DLD1 (cell line): Measurements from ENCODE around the gene CADPS.

Source experiments
- in situ Hi-C: cut with HindIII; loops from 2 replicates; pipeline ENCODE4 v1.10.0; 2017; ENCODE audit warnings: low sequenced_read_pairs

The CADPS gene

GRCh38 chr3:62529230-62529629 lies 346.0 kb downstream of the CADPS start:
- in situ Hi-C loops, result no loop called here

GRCh38 chr3:62527474-62527873 lies 347.7 kb downstream of the CADPS start:
- in situ Hi-C loops, result no loop called here

- in situ Hi-C loops, result no loop called here
These were observed 349.9 kb downstream of the CADPS start for GRCh38 chr3:62525281-62525680.

GRCh38 chr3:62523672-62524071 lies 351.5 kb downstream of the CADPS start:
- in situ Hi-C loops, result no loop called here

GRCh38 chr3:62521464-62522105 lies 353.6 kb downstream of the CADPS start:
- in situ Hi-C loops, result no loop called here

- in situ Hi-C loops, result no loop called here
These were observed 371.7 kb downstream of the CADPS start for GRCh38 chr3:62503516-62503915.

GRCh38 chr3:62502315-62503300 lies 372.6 kb downstream of the CADPS start:
- in situ Hi-C loops, result no loop called here

- in situ Hi-C loops, result no loop called here
These were observed 373.9 kb downstream of the CADPS start for GRCh38 chr3:62501289-62501668.

- in situ Hi-C loops, result no loop called here
These were observed 374.5 kb downstream of the CADPS start for GRCh38 chr3:62500556-62501288.

GRCh38 chr3:62497156-62497555 lies 378.1 kb downstream of the CADPS start:
- in situ Hi-C loops, result no loop called here

GRCh38 chr3:62496503-62496902 lies 378.7 kb downstream of the CADPS start:
- in situ Hi-C loops, result no loop called here

- in situ Hi-C loops, result no loop called here
These were observed 382.0 kb downstream of the CADPS start for GRCh38 chr3:62493109-62493801.

- in situ Hi-C loops, result no loop called here
These were observed 392.3 kb downstream of the CADPS start for GRCh38 chr3:62482961-62483360.

GRCh38 chr3:62481962-62482361 lies 393.3 kb downstream of the CADPS start:
- in situ Hi-C loops, result no loop called here

GRCh38 chr3:62480056-62480455 lies 395.2 kb downstream of the CADPS start:
- in situ Hi-C loops, result no loop called here

GRCh38 chr3:62479326-62479725 lies 395.9 kb downstream of the CADPS start:
- in situ Hi-C loops, result no loop called here

GRCh38 chr3:62475306-62475705 lies 399.9 kb downstream of the CADPS start:
- in situ Hi-C loops, result no loop called here

- in situ Hi-C loops, result no loop called here
These were observed 407.1 kb downstream of the CADPS start for GRCh38 chr3:62467966-62468722.

GRCh38 chr3:62462788-62463187 lies 412.4 kb downstream of the CADPS start:
- in situ Hi-C loops, result no loop called here

- in situ Hi-C loops, result no loop called here
These were observed 413.0 kb downstream of the CADPS start for GRCh38 chr3:62462104-62462762.
